NK-92 (cell line): Measurements from ENCODE around the gene DUSP1.

Source experiments
- DNase-seq: peaks from one replicate; lab custom pipeline; 2025; ENCODE audit not compliant: unreplicated experiment; lab: John Stamatoyannopoulos, UW

Gene DUSP1

DNA sequence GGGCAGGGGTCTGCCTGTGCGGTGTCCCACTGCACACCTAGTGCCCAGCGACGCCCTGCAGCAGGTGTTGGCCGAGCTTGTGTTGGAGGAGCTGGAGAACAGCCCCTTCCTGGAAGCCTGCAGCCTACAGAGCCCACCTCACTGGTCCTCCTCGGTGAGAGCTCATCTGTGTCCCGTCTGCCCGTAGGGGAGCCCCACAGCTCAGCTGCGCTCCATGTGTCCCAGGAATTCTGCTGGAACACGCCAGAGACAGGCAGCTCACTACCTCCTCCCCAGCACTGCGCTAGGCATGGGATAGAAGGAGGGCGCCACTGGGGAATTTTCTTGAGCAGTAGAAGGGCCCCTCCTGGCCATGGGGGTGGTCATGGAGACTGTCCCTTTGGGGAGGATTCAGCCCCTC, 44.0 kb downstream of the DUSP1 start:
- DNase-seq = no peak

DNA sequence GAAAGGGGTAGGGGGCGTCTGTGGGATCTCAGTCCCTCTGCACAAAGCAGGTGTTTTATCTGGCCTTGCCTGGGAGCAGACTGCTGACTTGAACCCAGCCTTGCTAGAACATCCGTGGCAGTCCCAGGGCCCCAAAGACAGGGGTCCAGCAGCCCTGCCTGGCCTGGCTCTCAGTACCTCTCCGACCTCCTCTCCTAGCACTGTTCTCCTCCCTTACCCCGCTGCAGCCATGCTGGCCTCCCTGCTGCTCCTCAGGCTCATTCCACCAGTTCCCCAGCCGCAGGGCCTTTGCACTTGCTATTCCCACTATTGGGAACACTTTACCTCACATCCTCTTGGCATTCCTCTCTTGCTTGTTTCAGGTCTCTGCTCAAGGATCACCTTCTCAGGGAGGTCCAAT, 45.2 kb downstream of the DUSP1 start:
- no peak for DNase-seq

DNA sequence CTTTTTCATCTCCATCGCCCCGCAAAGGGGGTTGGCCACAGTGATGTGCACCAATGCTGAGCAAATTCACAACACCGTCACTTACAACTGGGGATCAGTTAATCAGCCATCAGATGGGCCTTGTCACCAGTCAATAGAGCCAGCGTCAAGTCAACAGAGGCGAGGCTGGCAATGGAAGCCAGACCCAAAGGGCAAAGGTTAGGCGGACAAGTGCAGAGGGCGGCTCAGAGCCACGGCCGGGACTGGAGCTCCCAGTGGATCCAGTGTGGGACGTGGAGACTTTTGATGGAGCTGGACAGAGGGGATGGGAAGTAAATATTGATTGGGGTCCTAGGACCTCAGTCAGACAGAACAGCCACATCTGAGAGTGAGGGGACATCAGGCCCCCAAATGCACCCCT, 45.7 kb downstream of the DUSP1 start:
- no peak for DNase-seq

DNA sequence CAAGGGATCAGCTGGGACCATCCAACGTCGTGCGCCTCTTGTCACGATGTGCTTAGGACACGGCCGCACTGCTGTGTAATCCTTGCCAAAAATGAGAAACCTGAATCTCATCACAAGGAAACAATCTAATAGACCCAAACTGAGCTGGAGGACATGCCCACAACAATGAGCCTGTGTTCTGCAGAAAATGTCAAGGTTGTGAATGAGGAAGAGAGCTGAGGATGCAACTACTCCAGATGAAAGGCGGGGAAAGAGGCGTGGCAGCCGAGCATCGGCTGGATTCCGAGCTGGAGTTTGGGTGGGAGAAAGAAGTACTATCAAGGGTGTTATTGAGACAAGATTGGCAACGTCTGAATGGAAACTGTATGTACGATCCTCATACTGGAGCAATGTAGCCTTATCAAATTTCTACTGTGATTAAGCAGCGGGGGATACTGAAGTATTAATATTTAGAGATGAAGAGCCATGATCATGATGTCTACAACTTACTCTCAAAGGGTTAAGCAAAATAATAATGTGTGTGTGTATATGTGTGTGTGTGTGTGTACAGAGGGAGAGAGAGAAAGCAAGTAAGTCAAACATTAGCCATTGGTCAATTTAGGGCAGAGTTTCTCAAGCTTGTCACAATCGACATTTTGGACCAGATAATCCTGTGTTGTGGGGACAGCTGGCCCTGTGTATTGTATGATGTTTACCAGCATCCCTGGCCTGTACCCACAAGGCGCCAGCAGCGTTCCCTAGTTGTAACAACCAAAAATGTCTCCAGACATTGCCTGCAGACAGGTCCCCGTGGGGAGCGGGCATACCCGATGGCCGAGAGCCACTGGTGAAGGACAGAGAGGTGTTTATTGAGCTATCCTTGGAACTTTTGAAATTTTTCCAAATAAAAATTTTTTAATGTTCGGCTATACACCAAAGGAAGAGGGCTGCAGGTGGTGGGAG, 46.5 kb downstream of the DUSP1 start:
- DNase-seq = no peak

DNA sequence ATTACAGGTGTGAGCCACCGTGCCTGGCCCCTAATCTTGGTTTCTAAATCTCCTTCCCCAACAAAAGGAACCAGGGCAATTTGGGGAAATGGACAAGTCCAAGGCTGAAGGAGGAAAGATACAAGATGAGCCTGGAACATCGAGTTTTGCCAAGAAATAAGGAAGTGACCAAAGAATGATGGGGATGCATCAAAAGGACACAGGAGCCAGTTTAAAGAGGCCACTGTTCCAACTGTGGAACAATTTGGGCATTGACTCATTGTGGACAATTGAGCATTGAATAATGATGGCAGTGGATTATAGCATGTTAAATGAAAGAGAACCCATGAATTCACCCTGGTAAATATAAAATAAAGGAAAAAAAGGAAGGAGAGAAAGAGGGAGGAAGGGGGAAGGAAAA, 47.5 kb downstream of the DUSP1 start:
- DNase-seq = no peak

DNA sequence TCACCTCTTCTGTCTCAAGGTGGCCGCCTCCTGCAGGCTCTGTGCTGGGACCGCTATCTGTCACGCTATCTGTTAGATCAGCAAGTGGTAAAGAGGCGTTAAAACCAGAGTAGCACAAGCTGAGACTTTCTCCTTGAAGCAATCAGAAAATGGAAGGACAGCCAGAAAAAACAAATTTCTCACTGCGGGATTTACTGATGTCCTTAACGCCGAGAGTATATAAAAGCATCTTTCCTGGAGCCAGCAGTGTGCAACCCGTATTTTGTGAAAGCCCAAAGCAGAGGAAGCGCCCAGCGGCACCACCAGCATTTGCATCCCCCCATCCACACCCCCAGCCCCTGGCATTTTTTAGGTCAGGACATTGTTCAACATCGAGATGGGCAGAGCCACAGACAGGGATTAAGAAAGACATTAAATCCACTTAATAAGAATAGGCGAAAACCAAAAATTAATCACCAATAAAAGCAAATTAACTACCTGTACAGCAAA, 48.6 kb downstream of the DUSP1 start:
- DNase-seq = no peak

DNA sequence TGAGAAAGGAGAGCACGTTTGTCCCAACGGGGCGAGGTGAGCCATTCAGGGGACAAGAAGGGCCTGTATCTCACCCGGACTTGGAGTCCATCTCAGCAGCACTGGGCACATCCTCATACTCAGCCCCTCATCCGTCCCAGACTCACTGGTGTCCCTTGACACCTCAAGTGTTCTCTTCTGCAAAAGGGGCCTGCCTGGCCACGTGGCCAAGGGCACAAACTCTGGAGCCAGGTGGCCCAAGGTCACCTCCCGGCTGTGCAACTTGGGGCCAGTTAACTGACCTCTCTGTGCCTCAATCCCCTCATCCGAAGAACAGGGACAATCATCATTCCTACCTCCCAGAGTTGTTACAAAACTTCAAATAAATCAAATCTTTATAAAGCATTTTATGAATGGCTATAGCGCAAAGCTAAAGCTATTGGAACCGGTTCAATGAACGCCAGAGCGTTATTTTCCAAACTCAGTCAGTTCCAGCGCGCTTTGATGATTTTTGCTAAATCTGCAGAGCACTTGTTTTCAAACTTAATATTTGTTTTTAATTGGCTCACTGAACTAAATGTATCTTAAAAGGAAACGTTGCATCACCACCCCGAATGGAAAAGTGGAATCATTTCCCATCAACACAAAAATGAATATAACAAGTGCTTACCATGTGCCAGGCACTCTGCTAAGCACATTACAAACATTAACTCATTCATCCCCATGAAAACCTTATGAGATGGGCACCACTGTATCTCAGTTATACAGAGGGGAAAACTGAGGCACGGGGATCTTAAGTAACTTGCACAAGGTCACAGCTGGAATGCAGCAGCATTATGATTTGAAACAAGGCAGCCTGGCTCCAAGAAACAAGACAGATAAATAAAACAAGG, 49.3 kb downstream of the DUSP1 start:
- no peak for DNase-seq

DNA sequence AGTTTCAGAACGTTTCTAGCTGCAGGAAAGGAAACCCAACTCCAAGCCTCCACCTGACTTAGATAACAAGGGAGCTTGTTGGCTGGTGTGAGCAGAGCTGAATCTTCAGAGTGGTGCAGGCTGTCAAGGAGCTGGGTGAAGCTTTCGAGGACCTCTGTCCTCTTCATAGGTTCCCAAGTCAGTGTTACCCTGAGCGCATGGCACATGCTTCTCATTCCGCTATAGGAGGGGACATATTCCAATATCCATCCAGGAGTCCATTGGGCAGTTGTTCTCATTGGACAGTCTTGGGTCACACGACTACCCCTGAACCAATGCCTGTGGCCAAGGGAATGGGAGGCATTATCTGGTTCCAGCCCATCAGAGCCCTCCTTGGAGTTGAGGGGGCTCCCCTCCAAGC, 50.3 kb downstream of the DUSP1 start:
- no peak for DNase-seq

DNA sequence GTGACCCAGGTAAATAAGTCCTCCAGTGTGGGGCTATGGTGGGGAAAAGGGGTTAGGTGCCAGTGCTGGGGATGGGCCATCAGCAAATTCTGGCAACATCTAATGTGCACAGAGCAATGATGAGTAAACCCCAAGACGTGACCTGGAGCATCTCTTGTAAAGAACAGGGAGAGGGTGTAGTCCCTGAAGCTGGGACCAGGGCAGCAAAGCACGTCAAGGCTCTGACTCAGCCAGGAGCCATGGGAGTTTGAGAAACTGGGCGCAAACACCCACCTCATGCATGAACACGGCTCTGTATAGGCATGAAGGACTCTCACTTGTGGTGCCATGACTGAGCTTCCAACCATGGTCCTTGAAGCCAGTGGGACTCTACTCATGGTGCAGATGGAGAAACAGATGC, 51.8 kb downstream of the DUSP1 start:
- no peak for DNase-seq

DNA sequence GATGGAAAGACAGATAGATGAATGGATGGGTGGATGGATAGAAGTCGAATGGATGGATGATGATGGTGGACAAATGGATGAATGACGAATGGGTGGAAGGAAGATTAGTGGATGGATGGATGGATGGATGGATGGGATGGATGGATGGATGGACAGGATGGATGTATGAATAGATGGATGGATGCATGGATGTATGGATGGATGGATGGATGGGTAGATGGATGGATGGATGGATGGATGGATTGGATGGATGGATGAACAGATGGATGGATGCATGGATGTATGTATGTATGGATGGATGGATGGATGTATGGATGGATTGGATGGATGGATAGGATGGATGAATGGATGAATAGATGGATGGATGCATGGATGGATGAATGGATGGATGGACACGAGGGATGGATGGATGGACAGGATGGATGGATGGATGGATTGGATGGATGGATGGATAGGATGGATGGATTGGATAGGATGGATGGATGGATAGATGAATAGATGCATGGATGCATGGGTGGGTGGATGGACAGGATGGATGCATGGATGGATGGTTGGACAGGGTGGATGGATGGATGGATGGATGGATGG, 52.4 kb downstream of the DUSP1 start:
- no peak for DNase-seq
